Activated naive CD4-positive, alpha-beta T cell treated with anti-CD3 and anti-CD28 coated beads, Interleukin-2, amount 50 U/mL, for 16 hours (primary cell): ENCODE measurements around the gene DAZL.

Experiments used
- DNase-seq: peaks from one replicate; pipeline ENCODE4 v3.0.0-alpha.2; 2020

The DAZL gene

GRCh38 chr3:16589867-16590624 lies 15.2 kb downstream of the DAZL start:
- no peak for DNase-seq

- DNase-seq: no peak
These were observed 16.1 kb downstream of the DAZL start for GRCh38 chr3:16589120-16589519.

GRCh38 chr3:16587681-16588060 lies 17.6 kb downstream of the DAZL start:
- DNase-seq: no peak

- no peak for DNase-seq
These were observed 18.1 kb downstream of the DAZL start for GRCh38 chr3:16587047-16587680.

- DNase-seq: no peak
These were observed 20.3 kb downstream of the DAZL start for GRCh38 chr3:16584880-16585279.

- no peak for DNase-seq
These were observed 21.7 kb downstream of the DAZL start for GRCh38 chr3:16583551-16583950.

- no peak for DNase-seq
These were observed 35.1 kb downstream of the DAZL start for GRCh38 chr3:16570113-16570512.

GRCh38 chr3:16568532-16568931 lies 36.7 kb downstream of the DAZL start:
- DNase-seq: no peak

GRCh38 chr3:16568115-16568514 lies 37.1 kb downstream of the DAZL start:
- no peak for DNase-seq

- DNase-seq: no peak
These were observed 45.4 kb downstream of the DAZL start for GRCh38 chr3:16559653-16560365.

GRCh38 chr3:16554126-16554525 lies 51.1 kb downstream of the DAZL start:
- no peak for DNase-seq

GRCh38 chr3:16552757-16553156 lies 52.5 kb downstream of the DAZL start:
- DNase-seq: no peak

- DNase-seq: no peak
These were observed 53.8 kb downstream of the DAZL start for GRCh38 chr3:16551342-16551976.

- peak; percentile 71 for DNase-seq
These were observed 54.4 kb downstream of the DAZL start for GRCh38 chr3:16550676-16551341.

GRCh38 chr3:16550305-16550675 lies 54.9 kb downstream of the DAZL start:
- no peak for DNase-seq

GRCh38 chr3:16548721-16549120 lies 56.5 kb downstream of the DAZL start:
- DNase-seq: no peak

GRCh38 chr3:16547561-16548357 lies 57.5 kb downstream of the DAZL start:
- DNase-seq: no peak

GRCh38 chr3:16546186-16547010 lies 58.8 kb downstream of the DAZL start:
- no peak for DNase-seq

GRCh38 chr3:16545413-16546185 lies 59.6 kb downstream of the DAZL start:
- no peak for DNase-seq

GRCh38 chr3:16543242-16543864 lies 61.9 kb downstream of the DAZL start:
- no peak for DNase-seq
